Mesodermal cell (in vitro differentiated cells): ENCODE data around the gene PITPNC1.

Source experiments
- H3K27ac ChIP-seq: 2 replicates; pipeline ENCODE4 v1.7.0; 2013; ENCODE audit warnings: mild to moderate bottlenecking, low read depth, low read length, moderate library complexity; ENCODE audit not compliant: severe bottlenecking
- H3K36me3 ChIP-seq: 2 replicates; pipeline ENCODE4 v1.7.1; 2013; ENCODE audit warnings: mild to moderate bottlenecking, low read length, moderate library complexity; ENCODE audit not compliant: control insufficient read depth, insufficient read depth
- H3K4me1 ChIP-seq: one replicate; pipeline ENCODE4 v1.7.1; 2013; ENCODE audit warnings: mild to moderate bottlenecking, low read length; ENCODE audit not compliant: insufficient read depth, control insufficient read depth, poor library complexity, severe bottlenecking
- H3K4me3 ChIP-seq: 2 replicates; pipeline ENCODE4 v1.7.0; 2013; ENCODE audit warnings: low read length, control low read depth, mild to moderate bottlenecking; ENCODE audit not compliant: insufficient read depth, poor library complexity, severe bottlenecking; ENCODE audit errors: extremely low read depth
- H3K9me3 ChIP-seq: 2 replicates; pipeline ENCODE4 v1.7.1; 2013; ENCODE audit warnings: mild to moderate bottlenecking, low read length, moderate library complexity; ENCODE audit not compliant: control insufficient read depth
- WGBS, 2 experiments: methylation state at CpG; one replicate each; pipeline ENCODE4 v1.1.5; 2013; ENCODE audit warnings: missing lambda C conversion rate in 2 of 2; ENCODE audit not compliant: insufficient coverage in 2 of 2; 5-methylcytosine and 5-hydroxymethylcytosine counted together

The PITPNC1 gene

GRCh38 chr17:67680445-67681224, 303.6 kb downstream of the PITPNC1 start:
- H3K36me3 ChIP-seq, result peaks cover 1% of the 10 kb centered on the region
- no peak overlapping the region for H3K4me3 ChIP-seq
- 40 to 82% methylated on average over 1 to 3 of the region's 8 CpGs for WGBS, 2 experiments
- no peaks in the 10 kb centered on the region for H3K9me3 ChIP-seq
- no peak overlapping the region for H3K27ac ChIP-seq
- H3K4me1 ChIP-seq, result no peaks in the 10 kb centered on the region

- no peaks in the 10 kb centered on the region for H3K36me3 ChIP-seq
- H3K4me3 ChIP-seq, result no peak overlapping the region
- no peaks in the 10 kb centered on the region for H3K4me1 ChIP-seq
- H3K9me3 ChIP-seq, result no peaks in the 10 kb centered on the region
- 89 to 93% methylated on average over 2 of the region's 2 CpGs for WGBS, 2 experiments
- no peak overlapping the region for H3K27ac ChIP-seq
These were observed 305.1 kb downstream of the PITPNC1 start for GRCh38 chr17:67682196-67682595.

- Histone ChIP-seq H3K9me3 (no peaks in the 10 kb centered on the region), H3K4me1 (no peaks in the 10 kb centered on the region), H3K4me3 (no peak overlapping the region), H3K36me3 (no peaks in the 10 kb centered on the region), H3K27ac (no peak overlapping the region)
- WGBS, 2 experiments, result 75 to 90% methylated on average over 2 to 3 of the region's 3 CpGs
These were observed 308.3 kb downstream of the PITPNC1 start for GRCh38 chr17:67685351-67685750.

- H3K4me1 ChIP-seq, result no peaks in the 10 kb centered on the region
- H3K4me3 ChIP-seq, result no peak overlapping the region
- H3K9me3 ChIP-seq, result no peaks in the 10 kb centered on the region
- H3K27ac ChIP-seq, result no peak overlapping the region
- H3K36me3 ChIP-seq, result no peaks in the 10 kb centered on the region
- 86% methylated on average over 1 of the region's 2 CpGs; no CpG with 5 or more reads in 1 of the 2 experiments for WGBS, 2 experiments
These were observed 309.2 kb downstream of the PITPNC1 start for GRCh38 chr17:67686241-67686640.

- Histone ChIP-seq H3K36me3 (no peaks in the 10 kb centered on the region), H3K4me1 (no peaks in the 10 kb centered on the region), H3K4me3 (no peak overlapping the region), H3K27ac (no peak overlapping the region), H3K9me3 (no peaks in the 10 kb centered on the region)
- 92 to 100% methylated on average over 1 to 2 of the region's 2 CpGs for WGBS, 2 experiments
These were observed 310.4 kb downstream of the PITPNC1 start for GRCh38 chr17:67687511-67687910.

- Histone ChIP-seq H3K4me3 (no peak overlapping the region), H3K27ac (no peak overlapping the region), H3K36me3 (peaks cover 12% of the 10 kb centered on the region), H3K9me3 (no peaks in the 10 kb centered on the region), H3K4me1 (no peaks in the 10 kb centered on the region)
- 44 to 70% methylated on average over 1 to 2 of the region's 2 CpGs for WGBS, 2 experiments
These were observed 312.6 kb downstream of the PITPNC1 start for GRCh38 chr17:67689534-67690177.

- Histone ChIP-seq H3K9me3 (no peaks in the 10 kb centered on the region), H3K4me3 (no peak overlapping the region), H3K36me3 (peaks cover 12% of the 10 kb centered on the region), H3K27ac (no peak overlapping the region), H3K4me1 (no peaks in the 10 kb centered on the region)
These were observed 316.7 kb downstream of the PITPNC1 start for GRCh38 chr17:67693811-67694210.

- H3K9me3 ChIP-seq, result no peaks in the 10 kb centered on the region
- H3K36me3 ChIP-seq, result peaks cover 12% of the 10 kb centered on the region
- no peak overlapping the region for H3K4me3 ChIP-seq
- H3K27ac ChIP-seq, result no peak overlapping the region
- H3K4me1 ChIP-seq, result no peaks in the 10 kb centered on the region
- 91% methylated on average over 3 of the region's 3 CpGs; no CpG with 5 or more reads in 1 of the 2 experiments for WGBS, 2 experiments
These were observed 319.3 kb downstream of the PITPNC1 start for GRCh38 chr17:67696347-67696746.

- no CpG with 5 or more reads among the region's 4 CpGs for WGBS, 2 experiments
- Histone ChIP-seq H3K4me3 (no peak overlapping the region), H3K4me1 (no peaks in the 10 kb centered on the region), H3K27ac (no peak overlapping the region), H3K9me3 (no peaks in the 10 kb centered on the region), H3K36me3 (peaks cover 12% of the 10 kb centered on the region)
These were observed 319.9 kb downstream of the PITPNC1 start for GRCh38 chr17:67696853-67697498.

GRCh38 chr17:67700037-67700724, 323.1 kb downstream of the PITPNC1 start:
- WGBS, 2 experiments, result 79 to 100% methylated on average over 2 to 3 of the region's 5 CpGs
- Histone ChIP-seq H3K27ac (no peak overlapping the region), H3K9me3 (no peaks in the 10 kb centered on the region), H3K36me3 (no peaks in the 10 kb centered on the region), H3K4me1 (no peaks in the 10 kb centered on the region), H3K4me3 (no peak overlapping the region)
